NCI-H524 treated with DMSO at 0.1 percent for 48 hours (cell line): ENCODE measurements around the gene ASIP.
"Not testable (repeated sequence)": the region's sequence is repeated elsewhere in the genome, so short reads cannot be mapped to it uniquely, and the experiment has no call there.

Experiments used
- DNase-seq: peaks from one replicate; lab custom pipeline; 2025; lab: John Stamatoyannopoulos, UW

The ASIP gene

GRCh38 chr20:34240693-34241615 lies at the start of gene ASIP:
Gene ASIP, plus strand, starts transcription at chr20:34241423. Its CDS starts 18,952 bp downstream, at chr20:34260375.
- DNase-seq: no peak

GRCh38 chr20:34193051-34193450 lies 48.2 kb upstream of the ASIP start:
- no peak for DNase-seq

- no peak for DNase-seq
Measured at GRCh38 chr20:34199183-34199582, 42.0 kb upstream of the ASIP start.

GRCh38 chr20:34200023-34200422 lies 41.2 kb upstream of the ASIP start:
- no peak for DNase-seq

- no peak for DNase-seq
Measured at GRCh38 chr20:34201531-34201930, 39.7 kb upstream of the ASIP start.

GRCh38 chr20:34205172-34205880 lies 35.9 kb upstream of the ASIP start:
- not testable (repeated sequence) for DNase-seq

GRCh38 chr20:34209111-34209510 lies 32.1 kb upstream of the ASIP start:
- DNase-seq: no peak

GRCh38 chr20:34210271-34210670 lies 31.0 kb upstream of the ASIP start:
- no peak for DNase-seq

GRCh38 chr20:34211591-34211990 lies 29.6 kb upstream of the ASIP start:
- DNase-seq: no peak

GRCh38 chr20:34213213-34213612 lies 28.0 kb upstream of the ASIP start:
- DNase-seq: no peak

- peak; percentile 71 for DNase-seq
Measured at GRCh38 chr20:34215711-34216381, 25.4 kb upstream of the ASIP start.

GRCh38 chr20:34216382-34216742 lies 24.9 kb upstream of the ASIP start:
- DNase-seq: no peak

GRCh38 chr20:34220561-34220960 lies 20.7 kb upstream of the ASIP start:
- DNase-seq: no peak

GRCh38 chr20:34222208-34222607 lies 19.0 kb upstream of the ASIP start:
- no peak for DNase-seq

- DNase-seq: not testable (repeated sequence)
Measured at GRCh38 chr20:34224251-34224650, 17.0 kb upstream of the ASIP start.

- no peak for DNase-seq
Measured at GRCh38 chr20:34231634-34232033, 9.6 kb upstream of the ASIP start.

- DNase-seq: no peak
Measured at GRCh38 chr20:34232494-34233087, 8.6 kb upstream of the ASIP start.

GRCh38 chr20:34233687-34234086 lies 7.5 kb upstream of the ASIP start:
- no peak for DNase-seq

- DNase-seq: no peak
Measured at GRCh38 chr20:34235875-34236274, 5.3 kb upstream of the ASIP start.

- no peak for DNase-seq
Measured at GRCh38 chr20:34237942-34238341, 3.3 kb upstream of the ASIP start.

GRCh38 chr20:34240121-34240520 lies 1.1 kb upstream of the ASIP start:
- no peak for DNase-seq

GRCh38 chr20:34242015-34242414 lies 792 bp downstream of the ASIP start:
- not testable (repeated sequence) for DNase-seq
